ENCODE measurements around the gene ANXA11. TPM values are rescaled to one million over a fixed set of nuclear protein-coding genes. Genes with fewer than 3 reads are reported as not detected.
"Not testable (repeated sequence)": the region's sequence is repeated elsewhere in the genome, so short reads cannot be mapped to it uniquely, and the experiment has no call there.

The ANXA11 gene
- total and polyA plus RNA-seq, 2 experiments from 2014 or later = 80.2 to 112 TPM

- no peak for TF ChIP-seq CTCF (IDR thresholded peaks at IDR 0.05; ENCODE audit: low read depth, low read length)
- DNase-seq (ENCODE audit: low read depth in 1 of 2, low spot score in 1 of 2) = no peak
- Histone ChIP-seq H3K27ac (no peak overlapping the region), H3K4me3 (no peak overlapping the region), H3K36me3 (no peaks in the 10 kb centered on the region), H3K9me3 (ENCODE audit: low read depth) (no peaks in the 10 kb centered on the region), H3K4me1 (ENCODE audit: low read depth) (no peaks in the 10 kb centered on the region), H3K27me3 (no peaks in the 10 kb centered on the region)
Measured at GRCh38 chr10:80146918-80147317, 58.4 kb downstream of the ANXA11 start.

- H3K36me3 ChIP-seq; H3K4me1 ChIP-seq (ENCODE audit: low read depth); H3K27me3 ChIP-seq; H3K27ac ChIP-seq; H3K4me3 ChIP-seq; H3K9me3 ChIP-seq (ENCODE audit: low read depth): not testable (repeated sequence)
- peak in 1 of 2 donors; percentile 82 for DNase-seq (ENCODE audit: low read depth in 1 of 2, low spot score in 1 of 2)
Measured at GRCh38 chr10:80145406-80146308, 59.7 kb downstream of the ANXA11 start.

- Histone ChIP-seq H3K4me1 (ENCODE audit: low read depth) (no peaks in the 10 kb centered on the region), H3K36me3 (no peaks in the 10 kb centered on the region), H3K27ac (no peak overlapping the region), H3K27me3 (no peaks in the 10 kb centered on the region), H3K4me3 (no peak overlapping the region), H3K9me3 (ENCODE audit: low read depth) (no peaks in the 10 kb centered on the region)
- TF ChIP-seq CTCF (IDR thresholded peaks at IDR 0.05; ENCODE audit: low read depth, low read length) = no peak
- DNase-seq (ENCODE audit: low read depth in 1 of 2, low spot score in 1 of 2) = no peak
Measured at GRCh38 chr10:80144696-80145131, 60.6 kb downstream of the ANXA11 start.

- no peaks in the 10 kb centered on the region for H3K36me3 ChIP-seq
- no peaks in the 10 kb centered on the region for H3K9me3 ChIP-seq (ENCODE audit: low read depth)
- H3K27me3 ChIP-seq = no peaks in the 10 kb centered on the region
- no peak overlapping the region for H3K27ac ChIP-seq
- no peaks in the 10 kb centered on the region for H3K4me1 ChIP-seq (ENCODE audit: low read depth)
- H3K4me3 ChIP-seq = no peak overlapping the region
- TF ChIP-seq CTCF (IDR thresholded peaks at IDR 0.05; ENCODE audit: low read depth, low read length) = no peak
- no peak for DNase-seq (ENCODE audit: low read depth in 1 of 2, low spot score in 1 of 2)
Measured at GRCh38 chr10:80144067-80144695, 61.2 kb downstream of the ANXA11 start.

- no peaks in the 10 kb centered on the region for H3K4me1 ChIP-seq (ENCODE audit: low read depth)
- TF ChIP-seq CTCF (IDR thresholded peaks at IDR 0.05; ENCODE audit: low read depth, low read length) = no peak
- H3K4me3 ChIP-seq = no peak overlapping the region
- DNase-seq (ENCODE audit: low read depth in 1 of 2, low spot score in 1 of 2) = no peak
- no peak overlapping the region for H3K27ac ChIP-seq
- no peaks in the 10 kb centered on the region for H3K27me3 ChIP-seq
- no peaks in the 10 kb centered on the region for H3K36me3 ChIP-seq
- H3K9me3 ChIP-seq (ENCODE audit: low read depth) = no peaks in the 10 kb centered on the region
Measured at GRCh38 chr10:80141696-80142460, 63.5 kb downstream of the ANXA11 start.
